Measurements from ENCODE around the gene AGAP1. TPM values are rescaled to one million over a fixed set of nuclear protein-coding genes. Genes with fewer than 3 reads are reported as not detected.
A peak's percentile ranks its signal among the peaks of the same experiment; 100 is the strongest.

Gene AGAP1
- total RNA-seq, 1 experiment from 2014 or later, result 25.8 TPM

- H4K5ac ChIP-seq (ENCODE audit: insufficient read length, low read depth, low read length), result no peak overlapping the region
- H3K27ac ChIP-seq (ENCODE audit: insufficient read length, low read depth, low read length), result no peak overlapping the region
- no peak overlapping the region for H3T11ph ChIP-seq (ENCODE audit: low read length)
- no peaks in the 10 kb centered on the region for H3K23me2 ChIP-seq (ENCODE audit: insufficient read length, low read depth, low read length, poor library complexity, severe bottlenecking)
- Mint-ChIP-seq H3K4me1 (peaks cover 17 to 21% of the 10 kb centered on the region in 2 experiments), H3K27ac (peak overlapping the region in 1 of 3 experiments; percentile 50; a peak in 2 of 7 replicates), H3K9me3 (no peaks in the 10 kb centered on the region; a peak in 1 of 5 replicates), H3K4me3 (no peak overlapping the region), H3K36me3 (ENCODE audit: insufficient read depth in 1 of 3, low read depth in 3 of 3) (peaks cover 0 to 3% (median 0%) of the 10 kb centered on the region in 3 experiments; a peak in 3 of 7 replicates), H3K27me3 (ENCODE audit: low read depth) (peaks cover 54% of the 10 kb centered on the region)
- no peak overlapping the region for H4K91ac ChIP-seq (ENCODE audit: insufficient read length, low read depth, low read length)
- H2BK120ac ChIP-seq (ENCODE audit: low read depth, low read length, poor library complexity, severe bottlenecking), result no peak overlapping the region
- H2BK20ac ChIP-seq (ENCODE audit: low read depth, low read length, poor library complexity, severe bottlenecking), result no peak overlapping the region
- no peak overlapping the region for H2BK5ac ChIP-seq (ENCODE audit: insufficient read length, low read length)
- H3K4ac ChIP-seq (ENCODE audit: low read depth, low read length), result no peak overlapping the region
- no peak overlapping the region for H3K56ac ChIP-seq (ENCODE audit: insufficient read length, low read depth, low read length)
- WGBS (ENCODE audit: extremely low coverage, insufficient read length, low lambda C conversion rate), result no CpG with 5 or more reads among the region's 15 CpGs
- no peaks in the 10 kb centered on the region for H4K20me1 ChIP-seq (ENCODE audit: control insufficient read depth, insufficient read depth, insufficient read length)
- H3K27me3 ChIP-seq (ENCODE audit: insufficient read depth, low read length), result no peaks in the 10 kb centered on the region
- H3K79me2 ChIP-seq (ENCODE audit: insufficient read depth, low read length), result no peaks in the 10 kb centered on the region
- H4K8ac ChIP-seq (replicated peaks; ENCODE audit: insufficient read length, low read depth, low read length), result no peak overlapping the region
- H3K23ac ChIP-seq (ENCODE audit: insufficient read length, low read depth, low read length), result no peak overlapping the region
- H2AK5ac ChIP-seq (ENCODE audit: insufficient read length, low read length), result no peak overlapping the region
- H3K18ac ChIP-seq (ENCODE audit: insufficient read length, low read depth, low read length), result no peak overlapping the region
- H3K4me2 ChIP-seq (ENCODE audit: insufficient read depth, insufficient read length, low read length), result no peak overlapping the region
- peaks cover 3% of the 10 kb centered on the region; the same call in 1 of the 2 replicates for H3K4me1 ChIP-seq (ENCODE audit: insufficient read depth, low read length)
- H3K9ac ChIP-seq (ENCODE audit: extremely low read depth, insufficient read length, low read length), result no peak overlapping the region
- no peak overlapping the region for H2BK15ac ChIP-seq (ENCODE audit: low read depth, low read length)
- no peak for TF ChIP-seq CTCF (conservative IDR thresholded peaks at IDR 0.05)
- no peak overlapping the region for H2BK12ac ChIP-seq (ENCODE audit: insufficient read length, low read depth, low read length)
- no peak overlapping the region for H2AFZ ChIP-seq (ENCODE audit: low read length)
- H3K79me1 ChIP-seq (ENCODE audit: insufficient read depth, low read depth, low read length, poor library complexity, severe bottlenecking), result no peaks in the 10 kb centered on the region
- H3K9me3 ChIP-seq (ENCODE audit: control insufficient read depth, low read depth, low read length), result no peaks in the 10 kb centered on the region
- DNase-seq, result no peak
- H3K14ac ChIP-seq (ENCODE audit: insufficient read depth, low read length), result peak overlapping the region; percentile 56; the same call in 1 of the 2 replicates
Measured at GRCh38 chr2:236114959-236115358, 621.1 kb downstream of the AGAP1 start.

All from H9 (cell line).